IMR-90 (cell line): ENCODE data around the gene NR5A2. TPM values are rescaled to one million over a fixed set of nuclear protein-coding genes. Genes with fewer than 3 reads are reported as not detected.

Source experiments
- ATAC-seq: fragments of 200-7000 bp; cut with Tn5 transposase; 2 replicates; pipeline ENCODE4 v1.9.1; 2020; ENCODE audit warnings: low read depth, mild to moderate bottlenecking, moderate library complexity
- BruUV-seq: library from RNA; stranded (reverse); fragments of 400-500 nt; replicated peaks from 2 replicates; lab custom pipeline; 2021; lab: Mats Ljungman, UMichigan
- CTCF ChIA-PET: fragments of 300-600 bp; formaldehyde crosslinking; extraction: SDS; loops from one replicate; lab custom pipeline; 2021; ENCODE audit warnings: antibody characterized with exemption; lab: Yijun Ruan, JAX
- POLR2A ChIA-PET: fragments of 300-600 bp; sonication (Branson Sonifier 250); formaldehyde crosslinking; loops from one replicate; lab custom pipeline; 2022; ENCODE audit warnings: antibody characterized with exemption; ENCODE audit not compliant: unreplicated experiment; lab: Charles Lee
- DNase-seq: peaks from one replicate; pipeline ENCODE4 v3.0.0; 2013
- H2AFZ ChIP-seq: replicated peaks from 2 replicates; pipeline ENCODE3; 2013; ENCODE audit warnings: low read length, mild to moderate bottlenecking; ENCODE audit not compliant: poor library complexity
- H2AK5ac ChIP-seq: 2 replicates; pipeline ENCODE4 v1.6.1; 2013; ENCODE audit warnings: low read depth, low read length, inconsistent platforms
- H2AK9ac ChIP-seq: replicated peaks from 2 replicates; pipeline ENCODE3; 2013; ENCODE audit warnings: mild to moderate bottlenecking, low read depth, low read length, moderate library complexity; ENCODE audit not compliant: poor library complexity
- H2BK120ac ChIP-seq: 2 replicates; pipeline ENCODE4 v1.6.1; 2013; ENCODE audit warnings: low read depth, low read length, inconsistent platforms
- H2BK15ac ChIP-seq: 3 replicates; pipeline ENCODE4 v1.6.1; 2013; ENCODE audit warnings: low read depth, low read length, inconsistent platforms
- H2BK20ac ChIP-seq: 2 replicates; pipeline ENCODE4 v1.6.1; 2013; ENCODE audit warnings: low read depth, mild to moderate bottlenecking, inconsistent platforms, low read length, moderate library complexity
- H2BK5ac ChIP-seq: 2 replicates; pipeline ENCODE4 v1.6.1; 2013; ENCODE audit warnings: mild to moderate bottlenecking, low read depth, low read length, inconsistent platforms; ENCODE audit not compliant: poor library complexity, severe bottlenecking
- H3K14ac ChIP-seq: replicated peaks from 2 replicates; pipeline ENCODE4 v1.6.1; 2013; ENCODE audit warnings: low read depth, low read length, inconsistent platforms
- H3K18ac ChIP-seq: 2 replicates; pipeline ENCODE4 v1.6.1; 2013; ENCODE audit warnings: low read depth, low read length, control low read depth
- H3K23ac ChIP-seq: 2 replicates; pipeline ENCODE4 v1.6.1; 2013; ENCODE audit warnings: low read depth, low read length, inconsistent platforms
- H3K27ac ChIP-seq: 2 replicates; pipeline ENCODE4 v1.5.1; 2013; ENCODE audit warnings: mild to moderate bottlenecking, control low read depth, low read length; ENCODE audit not compliant: insufficient read depth
- H3K27me3 ChIP-seq: 2 replicates; pipeline ENCODE4 v1.6.1; 2013; ENCODE audit warnings: low read length; ENCODE audit not compliant: control insufficient read depth, insufficient read depth
- H3K36me3 ChIP-seq: 2 replicates; pipeline ENCODE4 v1.6.1; 2013; ENCODE audit warnings: low read length, mixed read lengths; ENCODE audit not compliant: control insufficient read depth, insufficient read depth
- H3K4ac ChIP-seq: 2 replicates; pipeline ENCODE4 v1.6.1; 2013; ENCODE audit warnings: low read depth, low read length, inconsistent platforms
- H3K4me1 ChIP-seq: 2 replicates; pipeline ENCODE4 v1.6.1; 2013; ENCODE audit warnings: low read length, mixed read lengths; ENCODE audit not compliant: control insufficient read depth, insufficient read depth
- H3K4me2 ChIP-seq: 2 replicates; pipeline ENCODE4 v1.6.1; 2013; ENCODE audit warnings: low read depth, mild to moderate bottlenecking, control low read depth, low read length, moderate library complexity
- H3K4me3 ChIP-seq: 2 replicates; pipeline ENCODE4 v1.5.1; 2013; ENCODE audit warnings: low read depth, mild to moderate bottlenecking, control low read depth, low read length, moderate library complexity; ENCODE audit not compliant: insufficient read depth
- H3K56ac ChIP-seq: 2 replicates; pipeline ENCODE4 v1.6.1; 2013; ENCODE audit warnings: low read length, inconsistent platforms; ENCODE audit not compliant: insufficient read depth; ENCODE audit errors: extremely low read depth
- H3K79me1 ChIP-seq, 2 experiments: 2 replicates each; pipeline ENCODE4 v1.6.1; 2013; ENCODE audit warnings: low read length in 2 of 2, inconsistent platforms in 1 of 2, low read depth in 1 of 2
- H3K9ac ChIP-seq: 2 replicates; pipeline ENCODE4 v1.6.1; 2013; ENCODE audit warnings: low read depth, low read length, control low read depth
- H3K9me1 ChIP-seq: 2 replicates; pipeline ENCODE4 v1.6.1; 2013; ENCODE audit warnings: low read length, inconsistent platforms; ENCODE audit not compliant: insufficient read depth
- H3K9me3 ChIP-seq: 2 replicates; pipeline ENCODE4 v1.6.1; 2013; ENCODE audit warnings: low read length; ENCODE audit not compliant: control insufficient read depth, insufficient read depth
- H4K20me1 ChIP-seq: 2 replicates; pipeline ENCODE4 v1.6.1; 2013; ENCODE audit warnings: low read length, inconsistent platforms; ENCODE audit not compliant: insufficient read depth
- H4K5ac ChIP-seq: 2 replicates; pipeline ENCODE4 v1.6.1; 2013; ENCODE audit warnings: mild to moderate bottlenecking, low read depth, low read length, control low read depth
- H4K8ac ChIP-seq, 2 experiments: 2 replicates each; pipeline ENCODE4 v1.6.1; 2013; ENCODE audit warnings: low read depth in 2 of 2, low read length in 2 of 2, control low read depth in 1 of 2, inconsistent platforms in 1 of 2
- H4K91ac ChIP-seq: 2 replicates; pipeline ENCODE4 v1.6.1; 2013; ENCODE audit warnings: low read depth, low read length, inconsistent platforms; ENCODE audit not compliant: insufficient read depth
- BHLHE40 ChIP-seq: fragments of 150-350 bp; IDR thresholded peaks from 2 replicates; pipeline ENCODE4 v1.6.1; 2016; ENCODE audit warnings: mild to moderate bottlenecking, low read depth, low read length
- CHD1 ChIP-seq: IDR thresholded peaks from 2 replicates; pipeline ENCODE4 v1.6.1; 2012; ENCODE audit warnings: low read depth, low read length, improper control_type of control experiment
- ELK1 ChIP-seq: fragments of 150-350 bp; IDR thresholded peaks from 2 replicates; pipeline ENCODE4 v1.6.1; 2016; ENCODE audit warnings: low read depth, mild to moderate bottlenecking, low read length, moderate library complexity, borderline replicate concordance
- FOS ChIP-seq: fragments of 150-350 bp; IDR thresholded peaks from 2 replicates; pipeline ENCODE4 v1.6.1; 2016; ENCODE audit warnings: low read depth, low read length
- MAZ ChIP-seq: IDR thresholded peaks from 2 replicates; pipeline ENCODE4 v1.6.1; 2012; ENCODE audit warnings: low read depth, mild to moderate bottlenecking, low read length, improper control_type of control experiment, moderate library complexity, borderline replicate concordance
- MXI1 ChIP-seq: IDR thresholded peaks from 2 replicates; pipeline ENCODE4 v1.6.1; 2012; ENCODE audit warnings: low read depth, mild to moderate bottlenecking, low read length, moderate library complexity, borderline replicate concordance
- POLR2A ChIP-seq: IDR thresholded peaks from 2 replicates; pipeline ENCODE4 v1.6.1; 2012; ENCODE audit warnings: mild to moderate bottlenecking, low read depth, low read length
- RCOR1 ChIP-seq: IDR thresholded peaks from 2 replicates; pipeline ENCODE4 v1.6.1; 2012; ENCODE audit warnings: mild to moderate bottlenecking, low read length, improper control_type of control experiment; ENCODE audit not compliant: insufficient replicate concordance
- SMC3 ChIP-seq: fragments of 150-350 bp; IDR thresholded peaks from 2 replicates; pipeline ENCODE4 v1.6.1; 2016; ENCODE audit warnings: low read depth, mild to moderate bottlenecking, antibody characterized with exemption, low read length, moderate library complexity
- USF2 ChIP-seq: fragments of 150-350 bp; IDR thresholded peaks from 2 replicates; pipeline ENCODE4 v1.6.1; 2017; ENCODE audit warnings: mild to moderate bottlenecking, antibody characterized with exemption, low read length, low read depth
- WGBS, 2 experiments: methylation state at CpG; one replicate each; pipeline versions ENCODE4 v1.1.5 to v1.1.7; 2013; ENCODE audit warnings: missing lambda C conversion rate in 2 of 2; ENCODE audit not compliant: insufficient read length in 1 of 2; ENCODE audit errors: extremely low coverage in 2 of 2; 5-methylcytosine and 5-hydroxymethylcytosine counted together
- dilution Hi-C: fragments of 300-500 bp; cut with HindIII; formaldehyde crosslinking; loops from one replicate; pipeline ENCODE4 v1.14.3; 2018; ENCODE audit warnings: low sequenced_read_pairs; ENCODE audit not compliant: unreplicated experiment
- in situ Hi-C: fragments of 300-500 bp; cut with MboI; formaldehyde crosslinking; loops from 3 replicates; pipeline ENCODE4 v1.14.3; 2019; ENCODE audit warnings: low sequenced_read_pairs, inconsistent platforms, mixed read lengths
- intact Hi-C: fragments of 100-400 bp; cut with micrococcal nuclease; formaldehyde crosslinking; loops from 2 replicates; pipeline ENCODE4 v1.10.0; 2022
- polyA plus RNA-seq, 3 experiments: library from polyadenylated mRNA; depleted of rRNA; stranded (reverse); fragments of >200 nt; gene quantifications; 2 replicates each; pipeline ENCODE4 v1.2.3, GENCODE V29; 2012; ENCODE audit warnings: low replicate concordance in 1 of 3
- total RNA-seq: library from RNA; depleted of rRNA; stranded (reverse); fragments of >200 nt; gene quantifications from 2 replicates; pipeline ENCODE4 v1.2.3, GENCODE V29; 2012
- TF ChIP-seq, protein P1 (sequence below): conservative IDR thresholded peaks from 2 replicates; pipeline ENCODE4 v1.5.1; 2012; ENCODE audit warnings: mild to moderate bottlenecking, low read depth, low read length, improper control_type of control experiment

Gene NR5A2
- total and polyA plus RNA-seq, 2 of the 4 experiments (the other 2 are of a cell fraction) = 0.03 to 0.18 TPM

DNA sequence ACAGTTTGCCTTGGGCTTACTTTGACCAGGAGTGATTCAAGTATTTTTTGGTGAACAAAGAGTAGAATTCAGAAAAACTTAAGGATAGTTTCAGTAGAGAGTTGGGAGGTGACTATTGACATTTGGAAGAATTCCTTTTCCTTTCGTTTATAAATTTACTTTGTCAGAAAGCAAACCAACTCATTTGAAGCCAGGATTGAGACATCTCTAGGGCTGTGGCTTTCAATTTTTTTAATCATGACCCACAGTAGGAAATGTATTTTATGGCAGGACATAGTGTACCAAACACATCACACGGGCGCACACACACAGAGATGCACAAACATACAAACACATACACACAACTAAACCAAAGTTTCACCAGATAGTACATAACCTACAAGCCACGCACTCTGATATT, 24.1 kb downstream of the NR5A2 start:
- no peak overlapping the region for H4K91ac ChIP-seq
- H3K4me1 ChIP-seq = no peaks in the 10 kb centered on the region
- H3K9ac ChIP-seq = no peak overlapping the region
- no peak overlapping the region for H3K56ac ChIP-seq
- DNase-seq (no peak), ATAC-seq (no peak)
- H3K36me3 ChIP-seq = no peaks in the 10 kb centered on the region
- H3K27ac ChIP-seq = no peak overlapping the region
- H2BK15ac ChIP-seq = no peak overlapping the region
- in situ Hi-C loops (no loop called here), intact Hi-C loops (no loop called here), dilution Hi-C loops (no loop called here)
- peaks cover 5% of the 10 kb centered on the region; the same call in 1 of the 2 replicates for H3K9me1 ChIP-seq
- no peak overlapping the region for H2AFZ ChIP-seq
- no peaks in the 10 kb centered on the region for H3K79me1 ChIP-seq
- no peak overlapping the region for H2AK5ac ChIP-seq
- no peak overlapping the region for H2AK9ac ChIP-seq
- H4K20me1 ChIP-seq = no peaks in the 10 kb centered on the region
- BruUV-seq = no TSS peak
- H4K8ac ChIP-seq = no peak overlapping the region
- ChIA-PET CTCF (no interaction called here), POLR2A (no interaction called here)
- no peak overlapping the region for H3K4ac ChIP-seq
- no peak overlapping the region for H3K14ac ChIP-seq
- H2BK20ac ChIP-seq = no peak overlapping the region
- WGBS, 2 experiments = no CpG with 5 or more reads among the region's 4 CpGs
- peaks cover 4% of the 10 kb centered on the region for H3K27me3 ChIP-seq
- no peak overlapping the region for H2BK5ac ChIP-seq
- no peak for TF ChIP-seq ELK1
- TF ChIP-seq FOS = no peak
- no peak for TF ChIP-seq RCOR1
- TF ChIP-seq MXI1 = no peak
- TF ChIP-seq, protein P1, sequence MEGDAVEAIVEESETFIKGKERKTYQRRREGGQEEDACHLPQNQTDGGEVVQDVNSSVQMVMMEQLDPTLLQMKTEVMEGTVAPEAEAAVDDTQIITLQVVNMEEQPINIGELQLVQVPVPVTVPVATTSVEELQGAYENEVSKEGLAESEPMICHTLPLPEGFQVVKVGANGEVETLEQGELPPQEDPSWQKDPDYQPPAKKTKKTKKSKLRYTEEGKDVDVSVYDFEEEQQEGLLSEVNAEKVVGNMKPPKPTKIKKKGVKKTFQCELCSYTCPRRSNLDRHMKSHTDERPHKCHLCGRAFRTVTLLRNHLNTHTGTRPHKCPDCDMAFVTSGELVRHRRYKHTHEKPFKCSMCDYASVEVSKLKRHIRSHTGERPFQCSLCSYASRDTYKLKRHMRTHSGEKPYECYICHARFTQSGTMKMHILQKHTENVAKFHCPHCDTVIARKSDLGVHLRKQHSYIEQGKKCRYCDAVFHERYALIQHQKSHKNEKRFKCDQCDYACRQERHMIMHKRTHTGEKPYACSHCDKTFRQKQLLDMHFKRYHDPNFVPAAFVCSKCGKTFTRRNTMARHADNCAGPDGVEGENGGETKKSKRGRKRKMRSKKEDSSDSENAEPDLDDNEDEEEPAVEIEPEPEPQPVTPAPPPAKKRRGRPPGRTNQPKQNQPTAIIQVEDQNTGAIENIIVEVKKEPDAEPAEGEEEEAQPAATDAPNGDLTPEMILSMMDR = no peak
- TF ChIP-seq BHLHE40 = no peak
- no peak for TF ChIP-seq POLR2A
- no peak for TF ChIP-seq SMC3
- TF ChIP-seq CHD1 = no peak
- no peak for TF ChIP-seq MAZ
- no peak for TF ChIP-seq USF2
- no peak overlapping the region for H4K5ac ChIP-seq
- no peak overlapping the region for H2BK120ac ChIP-seq
- no peak overlapping the region for H3K4me3 ChIP-seq
- H3K9me3 ChIP-seq = no peaks in the 10 kb centered on the region
- no peak overlapping the region for H3K23ac ChIP-seq
- H3K4me2 ChIP-seq = no peak overlapping the region
- no peak overlapping the region for H3K18ac ChIP-seq
